ENCODE results near the gene PCDHA8. TPM values are rescaled to one million over a fixed set of nuclear protein-coding genes. Genes with fewer than 3 reads are reported as not detected.
"Not testable (repeated sequence)": the region's sequence is repeated elsewhere in the genome, so short reads cannot be mapped to it uniquely, and the experiment has no call there.

PCDHA8 gene, protein sequence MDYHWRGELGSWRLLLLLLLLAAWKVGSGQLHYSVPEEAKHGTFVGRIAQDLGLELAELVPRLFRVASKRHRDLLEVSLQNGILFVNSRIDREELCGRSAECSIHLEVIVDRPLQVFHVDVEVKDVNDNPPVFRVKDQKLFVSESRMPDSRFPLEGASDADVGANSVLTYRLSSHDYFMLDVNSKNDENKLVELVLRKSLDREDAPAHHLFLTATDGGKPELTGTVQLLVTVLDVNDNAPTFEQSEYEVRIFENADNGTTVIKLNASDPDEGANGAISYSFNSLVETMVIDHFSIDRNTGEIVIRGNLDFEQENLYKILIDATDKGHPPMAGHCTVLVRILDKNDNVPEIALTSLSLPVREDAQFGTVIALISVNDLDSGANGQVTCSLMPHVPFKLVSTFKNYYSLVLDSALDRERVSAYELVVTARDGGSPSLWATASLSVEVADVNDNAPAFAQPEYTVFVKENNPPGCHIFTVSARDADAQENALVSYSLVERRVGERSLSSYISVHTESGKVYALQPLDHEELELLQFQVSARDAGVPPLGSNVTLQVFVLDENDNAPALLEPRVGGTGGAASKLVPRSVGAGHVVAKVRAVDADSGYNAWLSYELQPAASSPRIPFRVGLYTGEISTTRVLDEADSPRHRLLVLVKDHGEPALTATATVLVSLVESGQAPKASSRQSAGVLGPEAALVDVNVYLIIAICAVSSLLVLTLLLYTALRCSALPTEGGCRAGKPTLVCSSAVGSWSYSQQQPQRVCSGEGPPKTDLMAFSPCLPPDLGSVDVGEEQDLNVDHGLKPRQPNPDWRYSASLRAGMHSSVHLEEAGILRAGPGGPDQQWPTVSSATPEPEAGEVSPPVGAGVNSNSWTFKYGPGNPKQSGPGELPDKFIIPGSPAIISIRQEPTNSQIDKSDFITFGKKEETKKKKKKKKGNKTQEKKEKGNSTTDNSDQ
- not detected for polyA plus RNA-seq (ENCODE audit: insufficient read length)

GRCh38 chr5:140840978-140841962 is at the start of gene PCDHA8:
Gene PCDHA8, plus strand, starts transcription at chr5:140841187. Its CDS starts 135 bp downstream, at chr5:140841322.
- no peak for DNase-seq

DNA sequence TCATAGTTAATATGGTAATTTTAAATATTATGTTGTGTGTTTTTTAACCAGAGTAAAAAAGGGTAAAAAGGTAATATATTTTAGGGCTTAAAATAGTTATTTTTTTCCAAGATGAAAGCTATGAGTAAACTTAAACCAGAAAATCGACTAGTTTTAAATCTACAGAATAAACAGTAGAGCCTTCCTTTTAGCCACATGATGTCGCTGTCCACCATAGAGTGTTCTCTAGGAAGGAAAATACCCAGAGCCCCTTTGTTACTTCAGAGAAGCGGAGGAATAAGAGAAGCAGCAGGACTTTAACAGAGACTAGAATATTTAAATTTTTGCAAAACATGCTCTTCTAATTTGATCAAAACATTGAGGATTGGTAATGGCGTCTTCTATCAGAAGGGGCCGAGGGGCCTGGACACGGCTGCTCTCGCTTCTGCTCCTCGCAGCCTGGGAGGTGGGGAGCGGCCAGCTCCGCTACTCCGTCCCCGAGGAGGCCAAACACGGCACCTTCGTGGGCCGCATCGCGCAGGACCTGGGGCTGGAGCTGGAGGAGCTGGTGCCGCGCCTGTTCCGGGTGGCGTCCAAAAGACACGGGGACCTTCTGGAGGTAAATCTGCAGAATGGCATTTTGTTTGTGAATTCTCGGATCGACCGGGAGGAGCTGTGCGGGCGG is 46.3 kb upstream of the PCDHA8 start, which contains the start of gene PCDHA2:
Gene PCDHA2 (plus strand): TSS at position 258 of the 664 bp plus-strand sequence.
- DNase-seq: no peak

DNA sequence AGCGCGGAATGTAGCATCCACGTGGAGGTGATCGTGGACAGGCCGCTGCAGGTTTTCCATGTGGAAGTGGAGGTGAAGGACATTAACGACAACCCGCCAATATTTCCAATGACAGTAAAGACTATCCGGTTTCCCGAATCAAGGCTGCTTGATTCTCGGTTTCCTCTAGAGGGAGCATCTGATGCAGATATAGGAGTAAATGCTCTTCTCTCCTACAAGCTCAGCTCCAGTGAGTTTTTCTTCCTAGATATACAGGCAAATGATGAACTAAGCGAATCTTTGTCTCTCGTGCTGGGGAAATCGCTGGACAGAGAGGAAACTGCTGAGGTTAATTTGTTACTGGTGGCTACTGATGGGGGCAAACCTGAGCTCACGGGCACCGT is 45.7 kb upstream of the PCDHA8 start:
- no peak for DNase-seq

DNA sequence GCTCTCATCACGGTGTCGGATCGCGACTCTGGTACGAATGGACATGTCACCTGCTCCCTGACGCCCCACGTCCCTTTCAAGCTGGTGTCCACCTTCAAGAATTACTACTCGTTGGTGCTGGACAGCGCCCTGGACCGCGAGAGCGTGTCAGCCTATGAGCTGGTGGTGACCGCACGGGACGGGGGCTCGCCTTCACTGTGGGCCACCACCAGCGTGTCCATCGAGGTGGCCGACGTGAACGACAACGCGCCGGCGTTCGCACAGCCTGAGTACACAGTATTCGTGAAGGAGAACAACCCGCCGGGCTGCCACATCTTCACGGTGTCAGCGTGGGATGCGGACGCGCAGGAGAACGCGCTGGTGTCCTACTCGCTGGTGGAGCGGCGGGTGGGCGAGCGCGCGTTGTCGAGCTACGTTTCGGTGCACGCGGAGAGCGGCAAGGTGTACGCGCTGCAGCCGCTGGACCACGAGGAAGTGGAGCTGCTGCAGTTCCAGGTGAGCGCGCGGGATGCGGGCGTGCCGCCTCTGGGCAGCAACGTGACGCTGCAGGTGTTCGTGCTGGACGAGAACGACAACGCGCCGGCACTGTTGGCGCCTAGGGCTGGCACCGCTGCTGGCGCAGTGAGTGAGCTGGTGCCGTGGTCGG is 44.8 kb upstream of the PCDHA8 start:
- not testable (repeated sequence) for DNase-seq

DNA sequence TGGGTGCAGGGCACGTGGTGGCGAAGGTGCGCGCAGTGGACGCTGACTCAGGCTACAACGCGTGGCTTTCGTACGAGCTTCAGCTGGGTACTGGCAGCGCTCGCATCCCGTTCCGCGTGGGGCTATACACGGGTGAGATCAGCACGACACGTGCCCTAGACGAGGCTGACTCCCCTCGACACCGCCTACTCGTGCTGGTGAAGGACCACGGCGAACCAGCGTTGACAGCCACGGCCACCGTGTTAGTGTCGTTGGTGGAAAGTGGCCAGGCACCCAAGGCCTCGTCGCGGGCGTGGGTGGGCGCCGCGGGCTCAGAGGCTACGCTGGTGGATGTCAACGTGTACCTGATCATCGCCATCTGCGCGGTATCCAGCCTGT is 44.3 kb upstream of the PCDHA8 start:
- DNase-seq: no peak

DNA sequence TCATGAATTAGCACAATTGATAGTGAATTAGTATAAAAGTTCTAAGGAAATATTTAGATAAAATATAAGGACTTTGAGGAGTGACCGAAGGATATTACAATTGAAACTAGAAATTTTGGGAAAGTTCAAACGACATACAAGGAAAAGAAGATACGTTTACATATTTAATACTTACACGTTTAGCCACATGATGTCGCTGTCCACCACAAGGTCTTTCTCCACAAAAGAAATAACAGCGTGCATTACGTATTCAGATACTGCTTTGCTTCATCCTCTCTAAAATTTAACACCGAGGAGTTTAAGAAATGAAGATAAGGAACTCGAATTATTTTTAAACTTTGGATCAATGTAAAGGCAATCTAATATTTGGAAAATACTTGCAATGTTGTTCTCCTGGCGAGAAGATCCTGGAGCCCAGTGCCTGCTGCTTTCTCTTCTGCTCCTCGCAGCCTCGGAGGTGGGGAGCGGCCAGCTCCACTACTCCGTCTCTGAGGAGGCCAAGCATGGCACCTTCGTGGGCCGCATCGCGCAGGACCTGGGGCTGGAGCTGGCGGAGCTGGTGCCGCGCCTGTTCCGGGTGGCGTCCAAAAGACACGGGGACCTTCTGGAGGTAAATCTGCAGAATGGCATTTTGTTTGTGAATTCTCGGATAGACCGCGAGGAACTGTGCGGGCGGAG is 40.0 kb upstream of the PCDHA8 start, which contains the start of gene PCDHA3:
Gene PCDHA3 (plus strand): TSS at position 242 of the 678 bp plus-strand sequence.
- DNase-seq: no peak

GRCh38 chr5:140801494-140801841 is 39.5 kb upstream of the PCDHA8 start:
- no peak for DNase-seq

DNA sequence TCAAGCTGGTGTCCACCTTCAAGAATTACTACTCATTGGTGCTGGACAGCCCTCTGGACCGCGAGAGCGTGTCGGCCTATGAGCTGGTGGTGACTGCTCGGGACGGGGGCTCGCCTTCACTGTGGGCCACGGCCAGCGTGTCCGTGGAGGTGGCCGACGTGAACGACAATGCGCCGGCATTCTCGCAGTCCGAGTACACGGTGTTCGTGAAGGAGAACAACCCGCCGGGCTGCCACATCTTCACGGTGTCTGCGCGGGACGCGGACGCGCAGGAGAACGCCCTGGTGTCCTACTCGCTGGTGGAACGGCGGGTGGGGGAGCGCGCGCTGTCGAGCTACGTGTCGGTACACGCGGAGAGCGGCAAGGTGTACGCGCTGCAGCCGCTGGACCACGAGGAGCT is 38.6 kb upstream of the PCDHA8 start:
- DNase-seq: not testable (repeated sequence)

DNA sequence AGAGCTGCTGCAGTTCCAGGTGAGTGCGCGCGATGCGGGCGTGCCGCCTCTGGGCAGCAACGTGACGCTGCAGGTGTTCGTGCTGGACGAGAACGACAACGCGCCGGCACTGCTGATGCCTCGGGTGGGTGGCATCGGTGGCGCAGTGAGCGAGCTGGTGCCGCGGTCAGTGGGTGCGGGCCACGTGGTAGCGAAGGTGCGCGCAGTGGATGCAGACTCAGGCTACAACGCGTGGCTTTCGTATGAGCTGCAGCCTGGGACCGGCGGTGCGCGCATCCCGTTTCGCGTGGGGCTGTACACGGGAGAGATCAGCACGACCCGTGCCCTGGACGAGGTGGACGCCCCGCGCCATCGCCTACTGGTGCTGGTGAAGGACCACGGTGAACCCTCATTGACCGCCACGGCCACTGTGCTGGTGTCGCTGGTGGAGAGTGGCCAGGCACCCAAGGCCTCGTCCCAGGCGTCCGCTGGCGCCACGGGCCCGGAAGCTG is 38.2 kb upstream of the PCDHA8 start:
- DNase-seq: no peak

DNA sequence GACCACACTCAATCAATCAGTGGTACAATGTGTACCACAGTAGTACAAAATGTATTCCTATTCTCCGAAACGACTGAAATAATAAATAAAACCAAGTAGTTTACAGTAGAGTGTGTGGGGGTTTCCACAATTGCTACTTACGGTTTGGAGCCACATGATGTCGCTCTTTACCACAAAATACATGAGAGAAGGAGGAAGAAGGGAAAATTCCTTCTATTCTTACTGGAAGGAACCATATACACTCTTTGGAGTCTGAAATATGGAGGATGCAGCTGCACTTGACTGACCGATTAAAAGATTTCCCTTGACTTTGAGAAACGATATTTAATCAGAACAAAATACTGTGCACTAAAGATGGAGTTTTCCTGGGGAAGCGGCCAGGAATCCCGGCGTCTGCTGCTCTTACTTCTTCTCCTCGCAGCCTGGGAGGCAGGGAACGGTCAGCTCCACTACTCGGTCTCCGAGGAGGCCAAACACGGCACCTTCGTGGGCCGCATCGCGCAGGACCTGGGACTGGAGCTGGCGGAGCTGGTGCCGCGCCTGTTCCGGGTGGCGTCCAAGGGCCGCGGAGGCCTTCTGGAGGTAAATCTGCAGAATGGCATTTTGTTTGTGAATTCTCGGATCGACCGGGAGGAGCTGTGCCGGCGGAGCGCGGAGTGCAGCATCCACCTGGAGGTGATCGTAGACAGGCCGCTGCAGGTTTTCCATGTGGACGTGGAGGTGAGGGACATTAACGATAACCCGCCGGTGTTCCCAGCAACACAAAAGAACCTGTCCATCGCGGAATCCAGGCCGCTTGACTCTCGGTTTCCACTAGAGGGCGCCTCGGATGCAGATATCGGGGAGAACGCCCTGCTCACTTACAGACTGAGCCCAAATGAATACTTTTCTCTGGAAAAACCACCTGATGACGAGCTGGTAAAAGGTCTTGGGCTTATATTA is 33.9 kb upstream of the PCDHA8 start, which contains the start of gene PCDHA4:
Gene PCDHA4 (plus strand): TSS at position 235 of the 942 bp plus-strand sequence.
- DNase-seq: no peak

DNA sequence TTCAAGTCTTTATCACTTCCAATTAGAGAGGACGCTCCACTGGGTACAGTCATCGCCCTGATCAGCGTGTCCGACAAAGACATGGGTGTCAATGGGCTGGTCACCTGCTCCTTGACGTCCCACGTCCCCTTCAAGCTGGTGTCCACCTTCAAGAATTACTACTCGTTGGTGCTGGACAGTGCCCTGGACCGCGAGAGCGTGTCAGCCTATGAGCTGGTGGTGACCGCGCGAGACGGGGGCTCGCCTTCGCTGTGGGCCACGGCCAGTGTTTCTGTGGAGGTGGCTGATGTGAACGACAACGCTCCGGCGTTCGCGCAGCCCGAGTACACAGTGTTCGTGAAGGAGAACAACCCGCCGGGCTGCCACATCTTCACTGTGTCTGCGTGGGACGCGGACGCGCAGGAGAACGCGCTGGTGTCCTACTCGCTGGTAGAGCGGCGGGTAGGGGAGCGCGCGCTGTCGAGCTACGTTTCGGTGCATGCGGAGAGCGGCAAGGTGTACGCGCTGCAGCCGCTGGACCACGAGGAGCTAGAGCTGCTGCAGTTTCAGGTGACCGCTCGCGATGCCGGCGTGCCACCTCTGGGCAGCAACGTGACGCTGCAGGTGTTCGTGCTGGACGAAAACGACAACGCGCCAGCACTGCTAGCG is 32.6 kb upstream of the PCDHA8 start:
- DNase-seq: not testable (repeated sequence)

GRCh38 chr5:140808889-140809291 is 32.1 kb upstream of the PCDHA8 start:
- DNase-seq: no peak

- DNase-seq: no peak
Observed at GRCh38 chr5:140821375-140822280, 19.4 kb upstream of the PCDHA8 start, which contains the start of gene PCDHA5. Gene PCDHA5, plus strand, starts transcription at chr5:140821613.

GRCh38 chr5:140822281-140822629 is 18.7 kb upstream of the PCDHA8 start:
- no peak for DNase-seq

GRCh38 chr5:140822969-140823368 is 18.0 kb upstream of the PCDHA8 start:
- DNase-seq: not testable (repeated sequence)

DNA sequence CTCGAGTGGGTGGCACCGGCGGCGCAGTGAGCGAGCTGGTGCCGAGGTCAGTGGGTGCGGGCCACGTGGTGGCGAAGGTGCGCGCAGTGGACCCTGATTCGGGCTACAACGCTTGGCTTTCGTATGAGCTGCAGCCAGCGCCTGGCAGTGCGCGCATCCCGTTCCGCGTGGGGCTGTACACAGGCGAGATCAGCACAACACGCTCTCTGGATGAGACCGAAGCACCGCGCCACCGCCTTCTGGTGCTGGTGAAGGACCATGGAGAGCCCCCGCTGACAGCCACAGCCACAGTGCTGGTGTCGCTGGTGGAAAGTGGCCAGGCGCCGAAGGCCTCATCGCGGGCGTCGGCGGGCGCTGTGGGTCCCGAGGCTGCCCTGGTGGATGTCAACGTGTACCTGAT is 17.5 kb upstream of the PCDHA8 start:
- DNase-seq: no peak

DNA sequence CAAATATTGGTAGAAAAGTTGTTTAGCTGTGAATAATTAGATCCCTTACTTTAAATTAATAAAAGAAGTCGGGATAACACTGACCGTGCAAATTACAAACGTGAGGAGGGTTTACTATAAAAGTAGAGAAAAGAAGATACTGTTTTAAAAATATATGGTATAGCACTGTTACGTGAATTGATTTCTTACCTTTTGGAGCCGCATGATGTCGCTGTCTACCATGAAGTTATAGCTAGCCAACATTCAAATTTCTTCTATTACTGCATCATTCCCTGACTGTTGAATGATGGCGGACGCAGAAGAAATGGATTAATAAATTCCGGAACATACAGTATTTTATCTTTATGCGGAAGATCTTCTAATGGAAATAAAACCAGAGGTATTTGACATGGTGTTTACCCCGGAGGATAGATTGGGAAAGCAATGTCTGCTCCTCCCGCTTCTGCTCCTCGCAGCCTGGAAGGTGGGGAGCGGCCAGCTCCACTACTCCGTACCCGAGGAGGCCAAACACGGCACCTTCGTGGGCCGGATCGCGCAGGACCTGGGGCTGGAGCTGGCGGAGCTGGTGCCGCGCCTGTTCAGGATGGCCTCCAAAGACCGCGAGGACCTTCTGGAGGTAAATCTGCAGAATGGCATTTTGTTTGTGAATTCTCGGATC is 13.2 kb upstream of the PCDHA8 start, which contains the start of gene PCDHA6:
Gene PCDHA6 (plus strand): TSS at position 257 of the 658 bp plus-strand sequence. CDS start 132 bp downstream, at position 389.
- DNase-seq: no peak

All from hindlimb muscle (tissue), 1 donor.